HepG2 (cell line): ENCODE data around the gene MDP1. TPM values are rescaled to one million over a fixed set of nuclear protein-coding genes. Genes with fewer than 3 reads are reported as not detected.

ENCODE experiments used
- AKAP8 ChIP-seq: sonication (generic); formaldehyde crosslinking; IDR thresholded peaks from 2 replicates; pipeline ENCODE4 v1.5.1; 2020; ENCODE audit warnings: mild to moderate bottlenecking, missing genetic modification reagents
- ATF7-NPFF ChIP-seq: sonication (generic); formaldehyde crosslinking; IDR thresholded peaks from 2 replicates; pipeline ENCODE4 v1.8.1; 2023; ENCODE audit warnings: mild to moderate bottlenecking, low read depth, missing genetic modification reagents, moderate library complexity
- CTCF ChIP-seq: sonication (generic); formaldehyde crosslinking; IDR thresholded peaks from 2 replicates; pipeline ENCODE4 v1.5.0; 2020; ENCODE audit warnings: mild to moderate bottlenecking, missing genetic modification reagents, moderate library complexity
- KLF11 ChIP-seq: IDR thresholded peaks from 2 replicates; pipeline ENCODE4 v1.6.1; 2016; ENCODE audit warnings: missing compliant biosample characterization
- KMT2B ChIP-seq: IDR thresholded peaks from 2 replicates; pipeline ENCODE4 v1.6.1; 2016; ENCODE audit warnings: missing genetic modification reagents, missing compliant biosample characterization
- NR2F2 ChIP-seq: IDR thresholded peaks from 2 replicates; pipeline ENCODE4 v1.6.1; 2012; ENCODE audit warnings: low read depth, inconsistent platforms, borderline replicate concordance
- PATZ1 ChIP-seq: sonication (generic); formaldehyde crosslinking; IDR thresholded peaks from 2 replicates; pipeline ENCODE4 v1.4.0; 2020; ENCODE audit warnings: missing genetic modification reagents
- SETDB1 ChIP-seq: sonication (generic); formaldehyde crosslinking; IDR thresholded peaks from 2 replicates; pipeline ENCODE4 v1.5.1; 2020; ENCODE audit warnings: missing genetic modification reagents, mild to moderate bottlenecking, borderline replicate concordance
- SMARCC2 ChIP-seq: fragments of 450-650 bp; IDR thresholded peaks from 2 replicates; pipeline ENCODE4 v1.6.1; 2017; ENCODE audit warnings: antibody characterized with exemption, mild to moderate bottlenecking
- SMARCE1 ChIP-seq: fragments of 450-650 bp; IDR thresholded peaks from 2 replicates; pipeline ENCODE4 v1.6.1; 2017; ENCODE audit warnings: borderline replicate concordance
- SOX13 ChIP-seq, 3 experiments: fragments of 450-650 bp in 1 of 3; sonication (generic) in 1 of 3; formaldehyde crosslinking in 1 of 3; IDR thresholded peaks in 2 of 3; conservative IDR thresholded peaks in 1 of 3; 2 replicates each; pipeline versions ENCODE4 v1.5.0 to v1.6.1; 2016 to 2020; ENCODE audit warnings: antibody characterized with exemption in 1 of 3, mild to moderate bottlenecking in 1 of 3, missing compliant biosample characterization in 1 of 3, missing genetic modification reagents in 1 of 3, moderate library complexity in 1 of 3
- TIGD3 ChIP-seq: sonication (generic); formaldehyde crosslinking; IDR thresholded peaks from 2 replicates; pipeline ENCODE4 v1.5.1; 2020; ENCODE audit warnings: mild to moderate bottlenecking, missing genetic modification reagents, borderline replicate concordance
- ZBTB3 ChIP-seq: sonication (generic); formaldehyde crosslinking; IDR thresholded peaks from 2 replicates; pipeline ENCODE4 v1.4.0; 2020; ENCODE audit warnings: low read depth, mild to moderate bottlenecking, moderate library complexity, missing genetic modification reagents, borderline replicate concordance
- ZC3H4 ChIP-seq: sonication (generic); formaldehyde crosslinking; IDR thresholded peaks from 2 replicates; pipeline ENCODE4 v1.4.0; 2020; ENCODE audit warnings: missing genetic modification reagents, borderline replicate concordance
- ZNF329 ChIP-seq: sonication (generic); formaldehyde crosslinking; IDR thresholded peaks from 2 replicates; pipeline ENCODE4 v1.9.0; 2021; ENCODE audit warnings: low read depth, mild to moderate bottlenecking, missing genetic modification reagents
- ZNF331 ChIP-seq: sonication (generic); formaldehyde crosslinking; IDR thresholded peaks from 2 replicates; pipeline ENCODE4 v1.4.0; 2020; ENCODE audit warnings: missing genetic modification reagents
- ZNF530 ChIP-seq: sonication (generic); formaldehyde crosslinking; IDR thresholded peaks from 2 replicates; pipeline ENCODE4 v1.5.0; 2020; ENCODE audit warnings: low read depth, mild to moderate bottlenecking, missing genetic modification reagents
- ZNF720 ChIP-seq: sonication (generic); formaldehyde crosslinking; IDR thresholded peaks from 2 replicates; pipeline ENCODE4 v1.4.0; 2020; ENCODE audit warnings: missing genetic modification reagents
- ZNF816 ChIP-seq: sonication (generic); formaldehyde crosslinking; IDR thresholded peaks from 2 replicates; pipeline ENCODE4 v1.8.0; 2022; ENCODE audit warnings: missing genetic modification reagents, mild to moderate bottlenecking, borderline replicate concordance
- ZSCAN20 ChIP-seq: sonication (generic); formaldehyde crosslinking; IDR thresholded peaks from 2 replicates; pipeline ENCODE4 v1.4.0; 2020; ENCODE audit warnings: missing genetic modification reagents, mild to moderate bottlenecking, borderline replicate concordance
- ZXDC ChIP-seq: sonication (generic); formaldehyde crosslinking; IDR thresholded peaks from 2 replicates; pipeline ENCODE4 v1.5.0; 2020; ENCODE audit warnings: mild to moderate bottlenecking, missing genetic modification reagents
- polyA plus RNA-seq, 8 experiments: library from polyadenylated mRNA; depleted of rRNA in 3 of 8; stranded (reverse) in 7 of 8; unstranded in 1 of 8; fragments of >200 nt; fragmentation: Illumina TruSeq in 4 of 8; extraction: Trizol in 4 of 8; gene quantifications; 2 replicates each; pipeline versions ENCODE4 v1.2.1 to v1.2.3, GENCODE V29; 2011 to 2016; ENCODE audit warnings: low read depth in 4 of 8, missing spikeins in 1 of 8, mixed read lengths in 1 of 8; ENCODE audit not compliant: insufficient read depth in 1 of 8
- total RNA-seq, 5 experiments: library from RNA; depleted of rRNA; stranded (reverse); fragments of >200 nt; fragmentation: Illumina TruSeq; extraction: Trizol; gene quantifications; 2 replicates each; pipeline ENCODE4 v1.2.3, GENCODE V29; 2016; ENCODE audit warnings: low read depth in 1 of 5

MDP1 gene
- total and polyA plus RNA-seq, 2 of the 13 experiments (the other 11 are each of a cell fraction or from before 2014, with no cell fraction given), result 44.1 to 48.7 TPM

GRCh38 chr14:24215495-24216344 lies at the start of gene MDP1 (continued):
- TF ChIP-seq PATZ1 (peak; percentile 86), SMARCE1 (no peak), ZNF816 (CRISPR knock-in tag) (no peak), SETDB1 (CRISPR knock-in tag) (no peak), SOX13 (IDR thresholded peaks at IDR 0.05) (0 out of 2 replicates have a peak, but pooled peaks have one; percentile 35), SOX13 (CRISPR knock-in tag; conservative IDR thresholded peaks at IDR 0.05 in 1 of 2, IDR thresholded peaks at IDR 0.05 in 1 of 2) (peak; percentile 80 to 85), ZC3H4 (CRISPR knock-in tag) (peak; percentile 96), CTCF (CRISPR knock-in tag) (peak; percentile 100), ZNF720 (CRISPR knock-in tag) (peak; percentile 88; the same call in 1 of the 2 replicates), ZNF530 (CRISPR knock-in tag) (no peak), ZNF331 (peak; percentile 97), TIGD3 (CRISPR knock-in tag) (peak; percentile 96), KLF11 (peak; percentile 96; the same call in 1 of the 2 replicates), ZBTB3 (CRISPR knock-in tag) (peak; percentile 87; the same call in 1 of the 2 replicates), ZXDC (CRISPR knock-in tag) (no peak), SMARCC2 (no peak), NR2F2 (no peak), ZSCAN20 (CRISPR knock-in tag) (peak; percentile 87), KMT2B (CRISPR knock-in tag) (peak; percentile 98), ATF7-NPFF (peak; percentile 98), ZNF329 (CRISPR knock-in tag) (peak; percentile 87), AKAP8 (CRISPR knock-in tag) (peak; percentile 98)
